Common myeloid progenitor, CD34-positive (primary cell): ENCODE data around the gene UMODL1.

Experiments
- CTCF ChIA-PET: fragments of 350-600 bp; sonication (Branson Sonifier 250); formaldehyde crosslinking; loops from one replicate; lab custom pipeline; 2021; ENCODE audit warnings: antibody characterized with exemption; lab: Charles Lee
- POLR2A ChIA-PET: fragments of 350-600 bp; sonication (Branson Sonifier 250); formaldehyde crosslinking; loops from one replicate; lab custom pipeline; 2021; ENCODE audit warnings: antibody characterized with exemption; lab: Charles Lee
- DNase-seq, 3 donors: peaks; one replicate each; pipeline versions ENCODE4 v3.0.0 to v3.0.0-alpha.2; 2013
- H3K27ac ChIP-seq, 2 experiments: 1 replicate in 1 of 2; 2 replicates in 1 of 2; pipeline ENCODE4 v1.7.0; 2013; ENCODE audit warnings: inconsistent platforms in 2 of 2, low read length in 2 of 2, mild to moderate bottlenecking in 2 of 2, low read depth in 1 of 2, moderate library complexity in 1 of 2; ENCODE audit not compliant: severe bottlenecking in 2 of 2, insufficient read depth in 1 of 2, poor library complexity in 1 of 2
- H3K27me3 ChIP-seq, 5 experiments: replicated peaks in 2 of 5; 1 replicate in 3 of 5; 2 replicates in 2 of 5; pipeline versions ENCODE4 v1.6.1 to v1.7.0; 2013; ENCODE audit warnings: low read length in 4 of 5, mild to moderate bottlenecking in 2 of 5, moderate library complexity in 2 of 5, inconsistent platforms in 1 of 5; ENCODE audit not compliant: insufficient read depth in 5 of 5, control insufficient read depth in 4 of 5
- H3K36me3 ChIP-seq, 4 experiments: 1 replicate in 2 of 4; 2 replicates in 2 of 4; pipeline versions ENCODE4 v1.6.1 to v1.7.0; 2013; ENCODE audit warnings: low read length in 3 of 4, control low read depth in 1 of 4, mild to moderate bottlenecking in 1 of 4; ENCODE audit not compliant: control insufficient read depth in 4 of 4, insufficient read depth in 4 of 4
- H3K4me1 ChIP-seq, 4 experiments: 1 replicate in 3 of 4; 2 replicates in 1 of 4; pipeline versions ENCODE4 v1.6.1 to v1.7.1; 2013; ENCODE audit warnings: low read length in 3 of 4, mild to moderate bottlenecking in 3 of 4, control low read depth in 1 of 4, inconsistent platforms in 1 of 4, moderate library complexity in 1 of 4; ENCODE audit not compliant: control insufficient read depth in 4 of 4, insufficient read depth in 4 of 4; ENCODE audit errors: control extremely low read depth in 1 of 4
- H3K4me3 ChIP-seq, 7 experiments: 1 replicate in 4 of 7; 2 replicates in 3 of 7; pipeline versions ENCODE4 v1.5.1 to v1.7.0; 2013; ENCODE audit warnings: mild to moderate bottlenecking in 7 of 7, low read length in 6 of 7, moderate library complexity in 6 of 7, inconsistent platforms in 2 of 7, low read depth in 2 of 7, control low read depth in 1 of 7; ENCODE audit not compliant: insufficient read depth in 4 of 7, control insufficient read depth in 1 of 7; ENCODE audit errors: extremely low read depth in 1 of 7
- H3K9me3 ChIP-seq, 5 experiments: 1 replicate in 4 of 5; 2 replicates in 1 of 5; pipeline versions ENCODE4 v1.6.1 to v1.7.1; 2013; ENCODE audit warnings: low read length in 4 of 5, mild to moderate bottlenecking in 2 of 5, inconsistent platforms in 1 of 5, low read depth in 1 of 5, moderate library complexity in 1 of 5; ENCODE audit not compliant: control insufficient read depth in 4 of 5, insufficient read depth in 2 of 5; ENCODE audit errors: control extremely low read depth in 1 of 5
- WGBS: methylation state at CpG from one replicate; pipeline ENCODE4 v1.1.5; 2013; ENCODE audit not compliant: insufficient coverage; 5-methylcytosine and 5-hydroxymethylcytosine counted together

The UMODL1 gene

DNA sequence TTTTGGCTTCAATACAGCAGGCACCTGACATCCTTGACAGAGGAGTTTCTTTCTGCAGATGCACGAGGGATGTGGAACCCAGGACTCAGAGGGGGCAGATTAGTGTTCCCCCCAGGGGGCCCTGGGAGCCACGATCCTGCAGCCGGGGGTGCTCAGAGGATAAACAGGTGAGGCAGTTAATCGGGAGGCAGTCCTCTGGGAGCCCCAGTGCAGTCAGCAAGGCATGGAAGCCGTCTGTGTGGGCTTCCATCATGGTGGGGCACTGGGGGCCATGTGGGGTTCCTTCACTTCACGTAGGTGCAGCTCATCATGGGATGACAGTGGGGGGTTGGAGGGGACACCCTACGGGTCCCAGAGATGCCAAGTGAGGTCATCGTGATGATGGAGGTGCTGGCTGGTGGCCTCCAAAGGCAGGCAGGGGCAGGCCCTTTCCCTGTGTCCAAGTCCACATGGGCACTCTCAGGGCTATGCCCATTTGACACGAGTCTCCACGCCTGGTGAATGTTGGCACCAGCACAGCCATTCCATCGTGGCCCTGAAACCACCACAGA is 88.5 kb downstream of the UMODL1 start:
- no peaks in the 10 kb centered on the region for H3K36me3 ChIP-seq
- CTCF ChIA-PET, result interaction anchor here (0.7 to 4.1 kb wide), 7 partner anchors 11 to 117 kb away, joined by 4 to 23 read pairs (median 11); no protein-coding TSS in a partner anchor
- no peaks in the 10 kb centered on the region for H3K27me3 ChIP-seq
- H3K9me3 ChIP-seq, result no peaks in the 10 kb centered on the region
- POLR2A ChIA-PET, result no interaction called here
- H3K27ac ChIP-seq, result no peak overlapping the region
- DNase-seq, result no peak
- WGBS, result 93% methylated on average over 6 of the region's 11 CpGs
- no peak overlapping the region for H3K4me3 ChIP-seq
- H3K4me1 ChIP-seq, result peaks cover 0 to 44% (median 28%) of the 10 kb centered on the region in 4 experiments

DNA sequence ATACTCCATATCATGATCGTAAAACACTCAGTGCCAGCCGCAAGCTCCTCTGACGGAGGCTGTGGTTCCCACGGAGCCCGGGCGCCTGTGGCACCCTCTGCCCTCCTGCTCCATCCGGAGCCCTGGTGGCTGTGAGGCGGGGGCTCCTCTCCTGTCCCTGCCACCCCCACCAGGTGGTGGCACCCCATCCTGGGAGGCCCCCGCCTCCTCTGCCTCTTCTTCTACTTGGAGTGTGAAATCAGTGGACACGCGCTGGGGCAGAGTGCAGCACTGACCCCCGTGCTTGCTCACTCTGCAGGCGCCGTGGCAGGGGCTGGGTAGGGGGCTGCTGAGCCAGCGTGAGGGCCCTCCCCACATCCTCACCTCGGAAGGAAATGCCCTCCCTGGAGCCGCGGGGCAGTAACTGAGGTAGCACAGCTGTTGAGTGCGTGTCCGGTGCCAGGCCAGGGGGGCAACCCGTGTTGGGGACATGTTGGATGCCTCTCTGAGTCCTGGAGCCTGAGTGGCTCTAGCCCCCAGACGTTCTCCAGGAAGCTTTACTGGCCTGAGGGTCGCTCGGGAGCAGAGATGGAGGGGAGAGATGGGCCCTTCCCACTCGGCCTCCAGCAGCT is 89.1 kb downstream of the UMODL1 start:
- Histone ChIP-seq H3K4me3 (peak overlapping the region in 1 of 7 experiments; percentile 39), H3K27ac (no peak overlapping the region), H3K9me3 (no peaks in the 10 kb centered on the region), H3K27me3 (no peaks in the 10 kb centered on the region), H3K4me1 (peaks cover 0 to 38% (median 29%) of the 10 kb centered on the region in 4 experiments), H3K36me3 (no peaks in the 10 kb centered on the region)
- ChIA-PET POLR2A (no interaction called here), CTCF (interaction anchor here (0.7 to 4.1 kb wide), 8 partner anchors 12 to 290 kb away, joined by 3 to 23 read pairs (median 8); no protein-coding TSS in a partner anchor)
- 17% methylated on average over 9 of the region's 25 CpGs for WGBS
- peak; percentile 58 to 86 (median 81) for DNase-seq

- DNase-seq, result peak in 2 of 3 donors; percentile 20 to 57
- Histone ChIP-seq H3K9me3 (no peaks in the 10 kb centered on the region), H3K36me3 (no peaks in the 10 kb centered on the region), H3K27me3 (no peaks in the 10 kb centered on the region), H3K27ac (no peak overlapping the region), H3K4me1 (peaks cover 0 to 33% (median 27%) of the 10 kb centered on the region in 4 experiments), H3K4me3 (no peak overlapping the region)
- WGBS, result 100% methylated on average over 4 of the region's 9 CpGs
- POLR2A ChIA-PET, result interaction anchor here (0.5 kb wide), 1 partner anchor 43 kb away, joined by 3 read pairs; no protein-coding TSS in a partner anchor
- CTCF ChIA-PET, result interaction anchor here (0.8 to 4.1 kb wide), 6 partner anchors 16 to 289 kb away, joined by 3 to 19 read pairs (median 8); no protein-coding TSS in a partner anchor
Measured at GRCh38 chr21:42160765-42161164, 89.6 kb downstream of the UMODL1 start.

DNA sequence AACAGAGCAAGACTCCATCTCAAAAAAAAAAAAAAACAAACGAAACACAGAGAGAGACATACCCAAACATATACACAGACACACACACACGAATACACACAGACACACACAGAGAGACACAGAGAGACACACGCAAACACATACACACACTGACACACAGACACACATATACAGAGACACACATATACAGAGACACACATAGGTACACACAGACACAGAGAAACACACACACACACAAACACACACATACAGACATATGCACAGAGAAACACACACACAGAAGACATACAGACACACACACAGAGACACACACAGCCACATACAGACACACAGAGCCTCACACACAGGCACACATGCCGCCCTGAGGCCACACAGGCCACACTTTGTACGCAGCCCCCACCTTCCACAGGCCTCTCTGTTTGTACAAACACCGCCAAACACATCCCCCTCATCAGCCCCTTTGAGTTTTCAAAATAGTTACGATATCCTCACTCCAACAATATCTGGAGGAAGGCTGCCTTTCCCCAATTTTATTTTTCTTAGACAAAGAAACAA is 90.4 kb downstream of the UMODL1 start:
- H3K27ac ChIP-seq, result no peak overlapping the region
- ChIA-PET CTCF (interaction anchor here (3.9 kb wide), 1 partner anchor 16 kb away, joined by 19 read pairs; no protein-coding TSS in a partner anchor), POLR2A (no interaction called here)
- peak overlapping the region in 1 of 7 experiments; percentile 38 for H3K4me3 ChIP-seq
- DNase-seq, result peak in 1 of 3 donors; percentile 27
- 95% methylated on average over 6 of the region's 7 CpGs for WGBS
- H3K27me3 ChIP-seq, result no peaks in the 10 kb centered on the region
- H3K9me3 ChIP-seq, result no peaks in the 10 kb centered on the region
- H3K4me1 ChIP-seq, result peaks cover 0 to 31% (median 27%) of the 10 kb centered on the region in 4 experiments
- no peaks in the 10 kb centered on the region for H3K36me3 ChIP-seq

DNA sequence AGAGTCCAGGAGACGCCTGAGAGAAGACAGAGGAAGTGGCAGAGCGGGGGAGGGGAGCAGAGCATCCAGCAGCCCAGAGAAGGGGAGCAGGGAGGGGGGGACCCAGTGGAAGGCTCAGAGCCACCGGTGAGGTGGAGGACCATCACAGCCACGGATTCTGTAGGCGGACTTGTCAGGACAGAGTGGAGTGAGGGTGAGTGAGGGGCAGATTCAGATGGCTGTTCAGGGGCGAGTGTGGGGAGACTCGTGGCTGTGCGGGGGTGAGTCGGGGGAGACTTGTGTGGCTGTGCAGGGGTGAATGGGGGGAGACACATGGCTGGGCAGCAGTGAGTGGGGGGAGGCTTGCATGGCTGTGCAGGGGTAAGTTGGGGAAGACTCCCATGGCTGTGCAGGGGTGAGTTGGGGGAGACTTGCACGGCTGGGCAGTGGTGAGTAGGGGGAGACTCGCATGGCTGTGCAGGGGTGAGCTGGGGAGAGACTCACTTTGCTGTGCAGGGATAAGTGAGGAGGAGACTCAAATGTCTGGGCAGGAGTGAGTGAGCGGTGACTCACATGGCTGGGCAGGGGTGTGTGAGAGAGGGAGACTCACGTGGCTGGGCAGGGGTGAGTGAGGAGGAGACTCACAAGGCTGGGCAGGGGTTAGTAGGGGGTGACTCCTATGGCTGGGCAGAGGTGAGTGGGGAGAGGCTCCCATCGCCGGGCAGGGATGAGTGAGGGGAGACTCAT is 91.0 kb downstream of the UMODL1 start:
- CTCF ChIA-PET, result interaction anchor here (6.7 kb wide), 1 partner anchor 100 kb away, joined by 79 read pairs; no protein-coding TSS in a partner anchor
- POLR2A ChIA-PET, result interaction anchor here (0.7 kb wide), 1 partner anchor 99 kb away, joined by 6 read pairs; no protein-coding TSS in a partner anchor

DNA sequence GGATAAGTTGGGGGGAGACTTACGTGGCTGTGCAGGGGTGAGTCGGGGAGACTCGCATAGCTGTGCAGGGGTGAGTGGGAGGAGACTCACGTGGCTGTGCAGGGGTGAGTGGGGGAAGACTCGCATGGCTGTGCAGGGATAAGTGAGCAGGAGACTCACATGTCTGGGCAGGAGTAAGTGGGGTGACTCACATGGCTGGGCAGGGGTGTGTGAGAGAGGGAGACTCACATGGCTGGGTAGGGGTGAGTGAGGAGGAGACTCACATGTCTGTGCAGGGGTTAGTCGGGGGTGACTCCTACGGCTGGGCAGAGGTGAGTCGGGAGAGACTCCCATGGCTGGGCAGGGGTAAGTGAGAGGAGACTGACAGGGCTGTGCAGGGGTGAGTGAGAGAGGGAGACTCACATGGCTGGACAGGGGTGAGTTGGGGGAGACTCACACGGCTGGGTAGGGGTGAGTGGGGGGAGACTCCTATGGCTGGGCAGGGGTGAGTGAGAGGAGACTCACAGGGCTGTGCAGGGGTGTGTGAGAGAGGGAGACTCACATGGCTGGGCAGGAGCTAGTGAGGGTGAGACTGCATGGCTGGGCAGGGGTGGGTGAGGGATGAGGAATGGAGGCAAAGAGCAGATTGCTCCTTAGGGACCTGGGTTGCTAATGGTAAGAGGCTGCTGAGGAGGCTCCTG is 91.9 kb downstream of the UMODL1 start:
- WGBS, result 80% methylated on average over 6 of the region's 9 CpGs
- Histone ChIP-seq H3K27me3 (no peaks in the 10 kb centered on the region), H3K4me3 (no peak overlapping the region), H3K27ac (no peak overlapping the region), H3K36me3 (no peaks in the 10 kb centered on the region), H3K4me1 (peaks cover 0 to 31% (median 27%) of the 10 kb centered on the region in 4 experiments), H3K9me3 (no peaks in the 10 kb centered on the region)
- ChIA-PET POLR2A (interaction anchor here (0.7 kb wide), 1 partner anchor 98 kb away, joined by 6 read pairs; no protein-coding TSS in a partner anchor), CTCF (interaction anchor here (1.2 to 6.7 kb wide), 6 partner anchors 20 to 374 kb away, joined by 3 to 79 read pairs (median 8); no protein-coding TSS in a partner anchor)
- DNase-seq, result peak in 2 of 3 donors; percentile 60 to 77

More for the DNA sequence above, 91.0 kb downstream of the UMODL1 start:
- DNase-seq, result peak in 2 of 3 donors; percentile 64 to 72
- Histone ChIP-seq H3K9me3 (no peaks in the 10 kb centered on the region), H3K27me3 (no peaks in the 10 kb centered on the region), H3K4me3 (no peak overlapping the region), H3K36me3 (no peaks in the 10 kb centered on the region), H3K4me1 (peaks cover 0 to 31% (median 27%) of the 10 kb centered on the region in 4 experiments), H3K27ac (no peak overlapping the region)
- 55% methylated on average over 8 of the region's 15 CpGs for WGBS
